Subcutaneous abdominal adipose tissue (tissue), 5 donors: ENCODE data around the gene CXorf49B.
"Not testable (repeated sequence)": the region's sequence is repeated elsewhere in the genome, so short reads cannot be mapped to it uniquely, and the experiment has no call there.

Experiments
- H3K27ac ChIP-seq: one replicate; pipeline ENCODE4 v1.7.0; 2013; ENCODE audit warnings: low read depth, mild to moderate bottlenecking, inconsistent platforms, low read length, moderate library complexity
- H3K27me3 ChIP-seq, 5 donors: one replicate each; pipeline ENCODE4 v1.7.0; 2013; ENCODE audit warnings: low read length in 5 of 5, inconsistent platforms in 1 of 5; ENCODE audit not compliant: control insufficient read depth in 5 of 5, insufficient read depth in 4 of 5
- H3K36me3 ChIP-seq, 5 donors: one replicate each; pipeline ENCODE4 v1.7.0; 2013; ENCODE audit warnings: low read length in 5 of 5; ENCODE audit not compliant: control insufficient read depth in 5 of 5, insufficient read depth in 5 of 5
- H3K4me1 ChIP-seq, 5 donors: one replicate each; pipeline ENCODE4 v1.7.0; 2013; ENCODE audit warnings: low read length in 5 of 5, mild to moderate bottlenecking in 3 of 5, moderate library complexity in 1 of 5; ENCODE audit not compliant: control insufficient read depth in 5 of 5, insufficient read depth in 5 of 5
- H3K4me3 ChIP-seq, 5 donors: one replicate each; pipeline ENCODE4 v1.7.0; 2013; ENCODE audit warnings: low read length in 5 of 5, low read depth in 1 of 5
- H3K9ac ChIP-seq, 5 donors: one replicate each; pipeline ENCODE4 v1.7.0; 2013; ENCODE audit warnings: low read length in 5 of 5, mild to moderate bottlenecking in 4 of 5, moderate library complexity in 3 of 5
- H3K9me3 ChIP-seq, 5 donors: one replicate each; pipeline ENCODE4 v1.7.0; 2013; ENCODE audit warnings: low read length in 5 of 5; ENCODE audit not compliant: control insufficient read depth in 5 of 5
- donor health status: healthy.
- donor health status: healthy.
- donor health status: healthy.
- donor health status: healthy.
- donor health status: healthy.

Gene CXorf49B

GRCh38 chrX:71778322-71778721, 15.2 kb downstream of the CXorf49B start:
- not testable (repeated sequence) for H3K9me3 ChIP-seq, H3K36me3 ChIP-seq, H3K9ac ChIP-seq, H3K4me3 ChIP-seq, H3K27ac ChIP-seq, H3K27me3 ChIP-seq, H3K4me1 ChIP-seq

DNA sequence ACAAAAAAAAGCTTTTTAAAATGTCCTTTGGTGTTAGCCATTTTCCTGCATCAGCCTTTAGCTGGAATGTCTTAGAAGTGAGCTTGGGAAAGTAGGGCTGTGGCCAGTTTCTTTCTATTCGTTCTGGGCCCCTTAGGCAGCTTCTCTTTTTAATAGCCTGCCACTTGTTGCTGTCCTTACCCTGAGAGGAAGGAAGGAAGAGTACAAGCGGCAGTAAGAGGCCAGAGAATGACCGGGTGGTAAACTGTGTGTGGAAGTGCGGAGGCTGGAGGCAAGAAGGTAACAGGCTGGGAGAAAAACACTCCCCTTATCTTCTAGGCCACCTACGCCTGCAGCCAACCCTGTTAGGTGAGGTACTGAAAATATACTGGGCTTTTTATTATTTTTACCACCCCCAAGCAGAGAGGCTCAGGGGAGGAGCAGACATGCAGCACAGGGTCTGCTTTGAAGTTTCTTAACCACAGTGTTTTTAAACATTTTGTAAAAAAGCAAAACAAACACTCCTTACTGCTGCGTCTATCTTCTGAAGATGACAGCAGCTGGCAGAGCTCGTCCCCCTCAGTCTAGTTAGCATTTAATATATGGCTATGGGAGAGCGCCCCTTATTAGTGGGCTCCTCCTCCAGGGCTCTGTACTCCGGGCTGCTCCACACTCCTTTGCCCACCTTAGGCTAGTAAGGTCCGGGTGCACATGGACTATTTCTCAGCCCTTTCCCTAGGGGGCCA, 19.2 kb downstream of the CXorf49B start:
- not testable (repeated sequence) for H3K27ac ChIP-seq, H3K27me3 ChIP-seq, H3K4me1 ChIP-seq, H3K4me3 ChIP-seq, H3K36me3 ChIP-seq, H3K9ac ChIP-seq, H3K9me3 ChIP-seq

GRCh38 chrX:71782950-71783299, 19.8 kb downstream of the CXorf49B start:
- not testable (repeated sequence) for H3K9ac ChIP-seq, H3K27ac ChIP-seq, H3K9me3 ChIP-seq, H3K4me1 ChIP-seq, H3K36me3 ChIP-seq, H3K4me3 ChIP-seq, H3K27me3 ChIP-seq

GRCh38 chrX:71783569-71784347, 20.6 kb downstream of the CXorf49B start:
- H3K4me1 ChIP-seq, H3K4me3 ChIP-seq, H3K9me3 ChIP-seq, H3K27ac ChIP-seq, H3K27me3 ChIP-seq, H3K36me3 ChIP-seq, H3K9ac ChIP-seq: not testable (repeated sequence)

GRCh38 chrX:71784348-71784983, 21.3 kb downstream of the CXorf49B start:
- not testable (repeated sequence) for H3K36me3 ChIP-seq, H3K9me3 ChIP-seq, H3K9ac ChIP-seq, H3K27me3 ChIP-seq, H3K4me3 ChIP-seq, H3K4me1 ChIP-seq, H3K27ac ChIP-seq

GRCh38 chrX:71806450-71806849, 43.3 kb downstream of the CXorf49B start:
- H3K9ac ChIP-seq, H3K27ac ChIP-seq, H3K36me3 ChIP-seq, H3K4me1 ChIP-seq, H3K27me3 ChIP-seq, H3K4me3 ChIP-seq: not testable (repeated sequence)
- peaks cover 0 to 10% (median 3%) of the 10 kb centered on the region in 5 donors for H3K9me3 ChIP-seq

DNA sequence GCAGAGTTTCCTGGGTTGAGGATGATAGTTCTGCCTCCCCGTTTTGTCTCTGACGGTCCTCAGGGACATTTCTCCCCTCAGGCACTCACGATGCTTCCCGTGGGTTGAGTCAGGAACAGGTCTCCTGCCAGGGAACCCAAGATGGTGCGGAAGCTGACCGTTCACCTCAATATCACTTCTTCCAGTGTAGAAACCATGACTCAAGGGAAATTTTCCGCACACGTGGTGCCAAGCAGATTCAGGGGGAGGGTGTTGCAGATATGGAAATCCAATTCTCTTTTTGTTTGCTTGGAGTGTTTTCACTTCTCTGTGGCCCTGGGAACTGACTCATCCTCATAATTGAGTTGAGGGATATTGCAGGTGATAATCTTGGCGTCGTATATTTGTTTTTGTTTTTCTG, 46.7 kb downstream of the CXorf49B start:
- no peak overlapping the region for H3K9ac ChIP-seq
- H3K4me3 ChIP-seq, result peak overlapping the region in 1 of 5 donors; percentile 35
- no peaks in the 10 kb centered on the region for H3K36me3 ChIP-seq
- H3K4me1 ChIP-seq, result peaks cover 0 to 2% (median 0%) of the 10 kb centered on the region in 5 donors
- no peak overlapping the region for H3K27ac ChIP-seq
- H3K27me3 ChIP-seq, result peaks cover 0 to 8% (median 0%) of the 10 kb centered on the region in 5 donors
- H3K9me3 ChIP-seq, result peaks cover 0 to 10% (median 3%) of the 10 kb centered on the region in 5 donors

- H3K4me1 ChIP-seq, result peaks cover 0 to 6% (median 0%) of the 10 kb centered on the region in 5 donors
- H3K9ac ChIP-seq, result no peak overlapping the region
- H3K36me3 ChIP-seq, result no peaks in the 10 kb centered on the region
- H3K27me3 ChIP-seq, result peaks cover 9 to 24% (median 12%) of the 10 kb centered on the region in 5 donors
- H3K27ac ChIP-seq, result no peak overlapping the region
- H3K4me3 ChIP-seq, result no peak overlapping the region
- H3K9me3 ChIP-seq, result peaks cover 0 to 4% (median 0%) of the 10 kb centered on the region in 5 donors
Observed at GRCh38 chrX:71814123-71814912, 51.2 kb downstream of the CXorf49B start.

DNA sequence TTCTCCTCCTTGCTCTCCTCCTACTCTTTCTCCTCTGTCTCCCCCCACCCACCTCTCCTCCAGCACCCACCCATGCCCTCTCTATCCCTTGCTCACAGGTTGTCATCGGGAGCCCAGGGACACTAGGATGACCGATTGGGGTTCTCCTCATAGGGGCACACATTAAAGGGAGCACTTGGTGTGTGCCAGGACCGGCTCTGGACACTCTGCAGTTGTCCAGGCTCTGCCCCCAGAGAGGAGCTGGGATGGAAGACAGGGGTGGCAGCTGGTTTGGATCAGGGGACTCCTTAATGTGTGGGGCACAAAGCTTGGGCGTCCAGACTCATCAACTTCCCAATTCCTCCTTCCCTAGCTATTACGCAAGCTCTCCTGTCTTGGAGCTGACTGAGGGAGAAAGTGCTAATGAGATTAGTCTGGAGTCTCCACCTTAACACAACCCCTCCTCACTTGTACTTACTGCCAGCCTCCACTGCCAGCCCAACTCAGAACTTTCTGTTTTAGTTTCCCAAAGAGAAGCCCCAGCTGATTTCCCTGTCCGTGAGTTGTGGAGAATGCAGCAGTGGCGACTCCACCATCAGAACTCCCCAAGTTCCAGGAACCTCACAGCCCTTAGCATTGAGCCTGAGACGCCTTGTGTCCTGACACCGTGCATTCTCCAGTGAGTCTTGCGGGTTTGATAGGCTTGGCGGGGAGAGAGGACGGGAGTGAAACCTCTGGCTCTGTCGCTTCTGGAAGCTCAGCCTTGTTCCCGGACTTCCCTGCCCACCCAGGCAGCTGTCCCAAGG, 52.2 kb downstream of the CXorf49B start:
- Histone ChIP-seq H3K4me1 (peaks cover 0 to 6% (median 0%) of the 10 kb centered on the region in 5 donors), H3K36me3 (no peaks in the 10 kb centered on the region), H3K9ac (no peak overlapping the region), H3K9me3 (peaks cover 0 to 3% (median 0%) of the 10 kb centered on the region in 5 donors), H3K27me3 (peaks cover 9 to 24% (median 12%) of the 10 kb centered on the region in 5 donors), H3K4me3 (peak overlapping the region in 1 of 5 donors; percentile 27), H3K27ac (no peak overlapping the region)
